A549 (cell line): ENCODE measurements around the gene TMEM139. TPM values are rescaled to one million over a fixed set of nuclear protein-coding genes. Genes with fewer than 3 reads are reported as not detected.

Experiments used
- ATAC-seq, 2 experiments: fragments of 200-7000 bp in 1 of 2; fragments of >200 bp in 1 of 2; cut with Nextera tagmentation in 1 of 2; cut with Tn5 transposase in 1 of 2; 3 replicates each; pipeline versions ENCODE4 v1.8.0 to v1.9.1; 2018 to 2020; ENCODE audit warnings: mild to moderate bottlenecking in 1 of 2, moderate library complexity in 1 of 2
- CTCF ChIA-PET: fragments of 300-600 bp; sonication (Branson Sonifier 250); formaldehyde crosslinking; extraction: SDS; loops from one replicate; lab custom pipeline; 2021; ENCODE audit warnings: antibody characterized with exemption, inconsistent platforms; lab: Yijun Ruan, JAX
- POLR2A ChIA-PET: fragments of 350-600 bp; formaldehyde crosslinking; extraction: SDS; loops from one replicate; lab custom pipeline; 2021; ENCODE audit warnings: antibody characterized with exemption, inconsistent platforms; lab: Yijun Ruan, JAX
- DNase-seq, 2 experiments: peaks; one replicate each; pipeline versions ENCODE4 v3.0.0 to v3.0.0-alpha.2; 2011 to 2016; ENCODE audit warnings: low read depth in 1 of 2, low spot score in 1 of 2
- FAIRE-seq: peaks from 2 replicates; lab custom pipeline; 2011; peaks lifted over from hg19 to GRCh38; lab: Jason Lieb, UNC
- H3K27ac ChIP-seq, 2 experiments: fragments of >200 bp; sonication (Bioruptor Twin); formaldehyde crosslinking; 3 replicates each; pipeline ENCODE4 v1.5.1; 2016 to 2017
- H3K4me1 ChIP-seq: fragments of >200 bp; sonication (Bioruptor Twin); formaldehyde crosslinking; 3 replicates; pipeline ENCODE4 v1.6.1; 2016
- H3K4me2 ChIP-seq: fragments of >200 bp; sonication (Bioruptor Twin); formaldehyde crosslinking; 3 replicates; pipeline ENCODE4 v1.6.1; 2016
- H3K4me3 ChIP-seq: fragments of >200 bp; sonication (Bioruptor Twin); formaldehyde crosslinking; 3 replicates; pipeline ENCODE4 v1.5.1; 2016
- H3K9me3 ChIP-seq: fragments of >200 bp; sonication (Bioruptor Twin); formaldehyde crosslinking; 3 replicates; pipeline ENCODE4 v1.6.1; 2016
- BHLHE40 ChIP-seq: IDR thresholded peaks from 2 replicates; pipeline ENCODE4 v1.6.1; 2012; ENCODE audit warnings: low read depth, low read length, inconsistent platforms
- CHD2 ChIP-seq: fragments of 150-350 bp; IDR thresholded peaks from 2 replicates; pipeline ENCODE4 v1.6.1; 2014; ENCODE audit warnings: low read length; ENCODE audit not compliant: partially characterized antibody
- CHD4 ChIP-seq: fragments of 200-600 bp; sonication (generic); IDR thresholded peaks from 2 replicates; pipeline ENCODE4 v1.6.1; 2016; ENCODE audit warnings: antibody characterized with exemption, mild to moderate bottlenecking, borderline replicate concordance
- ESRRA ChIP-seq: fragments of 150-350 bp; IDR thresholded peaks from 2 replicates; pipeline ENCODE4 v1.6.1; 2014; ENCODE audit warnings: mild to moderate bottlenecking, low read length, borderline replicate concordance
- HDAC2 ChIP-seq: fragments of 200-600 bp; sonication (generic); IDR thresholded peaks from 2 replicates; pipeline ENCODE4 v1.6.1; 2016
- HES2 ChIP-seq: fragments of >200 bp; sonication (Bioruptor Twin); formaldehyde crosslinking; IDR thresholded peaks from 2 replicates; pipeline ENCODE4 v1.6.1; 2016
- HEYL ChIP-seq: fragments of 250-450 bp; sonication (Bioruptor Pico); IDR thresholded peaks from 2 replicates; pipeline ENCODE4 v1.8.0; 2021; ENCODE audit warnings: mild to moderate bottlenecking, moderate library complexity
- HOXA7 ChIP-seq: fragments of 250-450 bp; sonication (Bioruptor Pico); IDR thresholded peaks from 2 replicates; pipeline ENCODE4 v1.5.0; 2020; ENCODE audit warnings: mild to moderate bottlenecking, moderate library complexity
- HOXB13 ChIP-seq: fragments of 250-450 bp; sonication (Bioruptor Pico); IDR thresholded peaks from 2 replicates; pipeline ENCODE4 v1.5.0; 2020; ENCODE audit warnings: low read depth, mild to moderate bottlenecking, moderate library complexity
- HOXB5 ChIP-seq: fragments of 250-450 bp; sonication (Bioruptor Pico); IDR thresholded peaks from 2 replicates; pipeline ENCODE4 v1.5.0; 2020; ENCODE audit warnings: mild to moderate bottlenecking, moderate library complexity
- JUNB ChIP-seq: fragments of >200 bp; sonication (Bioruptor Twin); formaldehyde crosslinking; IDR thresholded peaks from 2 replicates; pipeline ENCODE4 v1.6.1; 2016
- KDM1A ChIP-seq: fragments of 200-600 bp; sonication (generic); IDR thresholded peaks from 2 replicates; pipeline ENCODE4 v1.6.1; 2016; ENCODE audit warnings: low read depth, mild to moderate bottlenecking
- KDM5A ChIP-seq: fragments of 200-600 bp; sonication (generic); IDR thresholded peaks from 2 replicates; pipeline ENCODE4 v1.6.1; 2016; ENCODE audit warnings: antibody characterized with exemption, mild to moderate bottlenecking
- MAFK ChIP-seq: fragments of 450-650 bp; IDR thresholded peaks from 2 replicates; pipeline ENCODE4 v1.6.1; 2014; ENCODE audit not compliant: partially characterized antibody
- NFE2L2 ChIP-seq: fragments of 150-350 bp; conservative IDR thresholded peaks from 2 replicates; pipeline ENCODE4 v1.6.1; 2014; ENCODE audit warnings: low read length
- NR3C1 ChIP-seq: fragments of >200 bp; sonication (Bioruptor Twin); formaldehyde crosslinking; IDR thresholded peaks from 3 replicates; pipeline ENCODE4 v1.6.1; 2017
- RCOR1 ChIP-seq: fragments of 150-350 bp; IDR thresholded peaks from 2 replicates; pipeline ENCODE4 v1.6.1; 2014; ENCODE audit warnings: antibody characterized with exemption, low read length, low read depth
- RFX5 ChIP-seq: fragments of 450-650 bp; IDR thresholded peaks from 2 replicates; pipeline ENCODE4 v1.7.1; 2014; ENCODE audit warnings: antibody characterized with exemption, mild to moderate bottlenecking, moderate library complexity
- SMC3 ChIP-seq: fragments of >200 bp; sonication (Bioruptor Twin); formaldehyde crosslinking; IDR thresholded peaks from 3 replicates; pipeline ENCODE4 v1.6.1; 2018; ENCODE audit warnings: inconsistent platforms
- TP53 ChIP-seq: fragments of 250-450 bp; sonication (Bioruptor Pico); IDR thresholded peaks from 2 replicates; pipeline ENCODE4 v1.5.0; 2021; ENCODE audit warnings: mild to moderate bottlenecking, moderate library complexity
- USF2 ChIP-seq: fragments of 450-650 bp; IDR thresholded peaks from 2 replicates; pipeline ENCODE4 v1.6.1; 2014; ENCODE audit warnings: antibody characterized with exemption
- ZC3H11A ChIP-seq: fragments of 450-650 bp; IDR thresholded peaks from 2 replicates; pipeline ENCODE4 v1.6.1; 2014; ENCODE audit warnings: antibody characterized with exemption, mild to moderate bottlenecking
- ZSCAN20 ChIP-seq: fragments of 250-450 bp; sonication (Bioruptor Pico); IDR thresholded peaks from 2 replicates; pipeline ENCODE4 v1.8.0; 2022; ENCODE audit warnings: mild to moderate bottlenecking, moderate library complexity
- WGBS: methylation state at CpG from one replicate; pipeline ENCODE4 v1.1.6; 2017; ENCODE audit errors: missing lambda C conversion rate; 5-methylcytosine and 5-hydroxymethylcytosine counted together
- polyA plus RNA-seq, 4 experiments: library from polyadenylated mRNA; depleted of rRNA in 3 of 4; stranded (reverse); fragments of >200 nt; fragmentation: RNase III in 1 of 4; extraction: RNeasy Plus Mini Kit Qiagen cat#74134 plus additional on column Dnase treatment in 1 of 4; gene quantifications; 2 replicates in 3 of 4; 3 replicates in 1 of 4; pipeline ENCODE4 v1.2.3, GENCODE V29; 2011 to 2017
- TF ChIP-seq, protein P1 (sequence below): fragments of 250-450 bp; sonication (Bioruptor Pico); IDR thresholded peaks from 2 replicates; pipeline ENCODE4 v1.5.0; 2020; ENCODE audit warnings: low read depth, mild to moderate bottlenecking, moderate library complexity

The TMEM139 gene
- polyA plus RNA-seq, 2 of the 4 experiments (the other 2 are of a cell fraction): 0.37 to 0.65 TPM

DNA sequence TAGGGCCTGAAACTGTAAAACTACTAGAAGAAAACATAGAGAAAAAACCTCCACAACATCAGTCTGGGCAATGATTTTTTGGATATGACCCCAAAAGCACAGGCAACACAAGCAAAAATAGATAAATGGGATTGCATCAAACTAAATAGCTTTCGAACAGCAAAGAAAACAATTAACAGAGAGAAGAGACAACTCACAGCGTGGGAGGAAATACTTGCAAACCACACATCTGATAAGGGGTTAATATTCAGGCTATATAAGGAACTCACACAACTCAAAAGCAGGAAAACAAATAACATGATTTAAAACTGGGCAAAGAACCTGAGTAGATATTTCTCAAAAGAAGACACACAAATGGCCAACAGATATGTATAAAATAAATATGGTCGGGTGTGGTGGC lies 29.2 kb upstream of the TMEM139 start:
- no peak for TF ChIP-seq NR3C1
- FAIRE-seq (no peak), DNase-seq (no peak), ATAC-seq (no peak)
- WGBS: 45% methylated on average over 3 of the region's 3 CpGs
- no peak overlapping the region for H3K27ac ChIP-seq
- POLR2A ChIA-PET: interaction anchor here (0.5 kb wide), 1 partner anchor 10 kb away, joined by 6 read pairs; no protein-coding TSS in a partner anchor
- CTCF ChIA-PET: interaction anchor here (0.7 to 2.2 kb wide), 4 partner anchors 11 to 125 kb away, joined by 3 to 9 read pairs (median 4); no protein-coding TSS in a partner anchor
- H3K4me1 ChIP-seq: peaks cover 14% of the 10 kb centered on the region; the same call in 2 of the 3 replicates
- H3K4me2 ChIP-seq: no peak overlapping the region
- H3K4me3 ChIP-seq: no peak overlapping the region
- H3K9me3 ChIP-seq: no peaks in the 10 kb centered on the region

- ChIA-PET CTCF (interaction anchor here (0.7 to 2.2 kb wide), 4 partner anchors 11 to 124 kb away, joined by 3 to 9 read pairs (median 4); no protein-coding TSS in a partner anchor), POLR2A (no interaction called here)
- H3K9me3 ChIP-seq: no peaks in the 10 kb centered on the region
- TF ChIP-seq RCOR1 (no peak), HDAC2 (no peak), ZSCAN20 (no peak), JUNB (no peak), CHD4 (no peak), KDM5A (no peak), BHLHE40 (no peak), MAFK (no peak), SMC3 (no peak), TP53 (CRISPR knock-in tag) (no peak)
- H3K4me3 ChIP-seq: no peak overlapping the region
- peaks cover 14% of the 10 kb centered on the region; the same call in 2 of the 3 replicates for H3K4me1 ChIP-seq
- WGBS: 81% methylated on average over 3 of the region's 3 CpGs
- DNase-seq: no peak
- no peak overlapping the region for H3K27ac ChIP-seq
- H3K4me2 ChIP-seq: no peak overlapping the region
- FAIRE-seq: no peak
- peak; percentile 54 to 58; a peak in 5 of 6 replicates for ATAC-seq
Measured at GRCh38 chr7:143256325-143256724, 28.4 kb upstream of the TMEM139 start.

DNA sequence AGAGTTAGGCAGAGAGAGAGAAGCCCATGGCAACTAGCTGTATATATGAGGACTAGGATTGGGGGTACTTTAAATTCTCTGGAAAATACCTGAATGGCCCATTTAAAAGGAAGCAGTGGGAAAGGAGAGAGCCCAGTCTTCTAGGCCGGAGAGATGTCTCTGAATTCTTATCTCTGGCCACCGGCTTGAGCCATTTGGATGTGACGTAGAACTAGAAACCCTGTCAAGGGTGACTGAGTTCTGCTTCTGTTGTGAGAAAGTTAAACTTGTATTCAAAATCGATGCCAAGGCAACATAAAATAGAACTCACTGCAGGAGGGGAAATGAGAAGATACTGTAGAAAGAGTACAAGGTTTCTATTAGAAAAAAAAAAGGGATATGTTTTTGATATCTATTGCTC lies 27.8 kb upstream of the TMEM139 start:
- H3K4me2 ChIP-seq: no peak overlapping the region
- no peak for DNase-seq
- H3K27ac ChIP-seq: no peak overlapping the region
- 0 out of 6 replicates have a peak, but pooled peaks of 1 of the 2 experiments have one; percentile 24 for ATAC-seq
- 67% methylated on average over 4 of the region's 4 CpGs for WGBS
- peaks cover 14% of the 10 kb centered on the region; the same call in 2 of the 3 replicates for H3K4me1 ChIP-seq
- POLR2A ChIA-PET: no interaction called here
- CTCF ChIA-PET: interaction anchor here (1.1 to 4.6 kb wide), 2 partner anchors 17 to 48 kb away, joined by 3 to 21 read pairs; no protein-coding TSS in a partner anchor
- no peak overlapping the region for H3K4me3 ChIP-seq
- H3K9me3 ChIP-seq: no peaks in the 10 kb centered on the region
- TF ChIP-seq ZC3H11A (no peak), HOXA7 (CRISPR knock-in tag) (no peak), USF2 (no peak), HOXB13 (no peak), HEYL (CRISPR knock-in tag) (no peak), RFX5 (no peak), NFE2L2 (no peak), HES2 (no peak), ESRRA (no peak), CHD4 (no peak), HOXB5 (CRISPR knock-in tag) (no peak), CHD2 (no peak), MAFK (no peak), KDM1A (no peak)
- TF ChIP-seq, protein P1, sequence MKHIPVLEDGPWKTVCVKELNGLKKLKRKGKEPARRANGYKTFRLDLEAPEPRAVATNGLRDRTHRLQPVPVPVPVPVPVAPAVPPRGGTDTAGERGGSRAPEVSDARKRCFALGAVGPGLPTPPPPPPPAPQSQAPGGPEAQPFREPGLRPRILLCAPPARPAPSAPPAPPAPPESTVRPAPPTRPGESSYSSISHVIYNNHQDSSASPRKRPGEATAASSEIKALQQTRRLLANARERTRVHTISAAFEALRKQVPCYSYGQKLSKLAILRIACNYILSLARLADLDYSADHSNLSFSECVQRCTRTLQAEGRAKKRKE (CRISPR knock-in tag): no peak
- TF ChIP-seq, all 56 proteins: peak for 0
- no peak for FAIRE-seq
